ENCODE results near the gene ATP13A5. TPM values are rescaled to one million over a fixed set of nuclear protein-coding genes. Genes with fewer than 3 reads are reported as not detected.

The ATP13A5 gene
- not detected in 2 replicates for total RNA-seq (2021)
- percentile 2 among the genes with signal in this experiment for Bru-seq, nascent RNA
- BruChase-seq, experiment 1, labeled RNA remaining after a 2-hour chase: percentile 1 among the genes with signal in this experiment
- BruChase-seq, experiment 2, labeled RNA remaining after a 6-hour chase: not detected
- long read RNA-seq: 0 reads

DNA sequence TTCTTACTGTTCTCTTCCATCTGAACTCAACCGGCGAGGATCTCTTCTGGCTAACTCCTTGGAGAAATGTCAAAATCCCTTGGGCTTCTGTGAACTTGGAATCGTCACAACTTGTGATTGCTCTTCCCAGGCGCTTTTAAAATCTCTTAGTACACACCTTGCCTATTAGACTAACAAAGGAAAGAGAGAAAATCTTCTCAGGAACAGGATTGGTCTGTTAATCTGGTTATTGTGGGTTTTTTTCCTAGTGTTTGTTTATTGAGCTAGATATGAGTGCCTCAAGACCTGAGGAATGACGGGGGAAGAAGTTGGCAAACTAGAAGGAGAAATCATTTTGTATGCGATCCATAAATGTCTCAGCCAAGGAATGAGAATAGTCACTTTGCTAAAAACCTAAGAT, at the start of gene ATP13A5:
TSS of gene ATP13A5 (minus strand) at position 48 of the 400 bp plus-strand sequence. CDS start at position 20, 28 bp downstream.
- POLR2A ChIA-PET (ENCODE audit: low non-redundant PET): no interaction called here
- intact Hi-C loops (cut with micrococcal nuclease; ENCODE audit: unreplicated experiment): no loop called here
- Histone ChIP-seq H3K27ac (ENCODE audit: low read depth, low read length, poor library complexity, severe bottlenecking) (no peak within 1 kb of the TSS), H3K4me3 (ENCODE audit: low read depth, low read length, poor library complexity, severe bottlenecking) (no peak within 1 kb of the TSS), H3K36me3 (ENCODE audit: insufficient read depth, low read length, poor library complexity, severe bottlenecking) (no peaks in the 10 kb centered on the region), H3K27me3 (replicated peaks; ENCODE audit: insufficient read depth, low read depth, low read length, poor library complexity) (no peaks in the 10 kb centered on the region), H3K4me1 (ENCODE audit: insufficient read depth, low read length, poor library complexity, severe bottlenecking) (no peaks in the 10 kb centered on the region), H3K9me3 (ENCODE audit: low read depth, low read length, poor library complexity, severe bottlenecking) (no peaks in the 10 kb centered on the region)
- no peak for DNase-seq (ENCODE audit: low spot score)
- no TSS peak for BruUV-seq (replicated peaks)
- TF ChIP-seq CTCF (conservative IDR thresholded peaks at IDR 0.05; ENCODE audit: low read depth, low read length) (no peak), EZH2 (IDR thresholded peaks at IDR 0.05; ENCODE audit: borderline replicate concordance, low read depth, low read length, poor library complexity, severe bottlenecking) (no peak)
- CTCF ChIA-PET: no interaction called here

GRCh38 chr3:193418576-193419373, 40.2 kb upstream of the ATP13A5 start:
- Histone ChIP-seq H3K27me3 (replicated peaks; ENCODE audit: insufficient read depth, low read depth, low read length, poor library complexity) (no peaks in the 10 kb centered on the region), H3K9me3 (ENCODE audit: low read depth, low read length, poor library complexity, severe bottlenecking) (peaks cover 20% of the 10 kb centered on the region), H3K36me3 (ENCODE audit: insufficient read depth, low read length, poor library complexity, severe bottlenecking) (no peaks in the 10 kb centered on the region), H3K4me1 (ENCODE audit: insufficient read depth, low read length, poor library complexity, severe bottlenecking) (no peaks in the 10 kb centered on the region), H3K4me3 (ENCODE audit: low read depth, low read length, poor library complexity, severe bottlenecking) (no peak overlapping the region), H3K27ac (ENCODE audit: low read depth, low read length, poor library complexity, severe bottlenecking) (no peak overlapping the region)
- intact Hi-C loops (cut with micrococcal nuclease; ENCODE audit: unreplicated experiment): no loop called here
- no TSS peak for BruUV-seq (replicated peaks)
- TF ChIP-seq EZH2 (IDR thresholded peaks at IDR 0.05; ENCODE audit: borderline replicate concordance, low read depth, low read length, poor library complexity, severe bottlenecking): no peak
- no peak for TF ChIP-seq CTCF (conservative IDR thresholded peaks at IDR 0.05; ENCODE audit: low read depth, low read length)
- DNase-seq (ENCODE audit: low spot score): no peak
- ChIA-PET CTCF (no interaction called here), POLR2A (ENCODE audit: low non-redundant PET) (no interaction called here)

DNA sequence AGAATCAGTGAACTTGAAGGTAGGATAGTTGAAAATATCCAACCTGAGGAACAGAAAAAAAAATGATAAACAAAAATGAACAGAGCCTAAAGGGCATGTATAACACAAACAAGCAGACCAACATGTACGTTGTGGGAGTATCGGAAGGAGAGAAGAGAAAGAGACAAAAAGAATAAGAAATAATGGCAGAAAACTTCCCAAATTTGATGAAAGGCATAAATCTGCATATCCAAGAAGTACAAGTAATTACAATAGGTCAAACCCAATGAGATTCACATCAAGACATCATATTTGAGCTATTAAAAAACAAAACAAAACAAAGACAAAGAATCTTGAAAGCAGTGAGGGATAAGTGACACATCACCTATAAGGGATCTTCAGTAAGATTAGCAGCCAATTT, 38.1 kb upstream of the ATP13A5 start:
- H3K4me1 ChIP-seq (ENCODE audit: insufficient read depth, low read length, poor library complexity, severe bottlenecking): no peaks in the 10 kb centered on the region
- H3K9me3 ChIP-seq (ENCODE audit: low read depth, low read length, poor library complexity, severe bottlenecking): peaks cover 20% of the 10 kb centered on the region
- TF ChIP-seq EZH2 (IDR thresholded peaks at IDR 0.05; ENCODE audit: borderline replicate concordance, low read depth, low read length, poor library complexity, severe bottlenecking): no peak
- TF ChIP-seq CTCF (conservative IDR thresholded peaks at IDR 0.05; ENCODE audit: low read depth, low read length): no peak
- BruUV-seq (replicated peaks): no TSS peak
- H3K27me3 ChIP-seq (replicated peaks; ENCODE audit: insufficient read depth, low read depth, low read length, poor library complexity): no peaks in the 10 kb centered on the region
- POLR2A ChIA-PET (ENCODE audit: low non-redundant PET): no interaction called here
- H3K27ac ChIP-seq (ENCODE audit: low read depth, low read length, poor library complexity, severe bottlenecking): no peak overlapping the region
- H3K36me3 ChIP-seq (ENCODE audit: insufficient read depth, low read length, poor library complexity, severe bottlenecking): no peaks in the 10 kb centered on the region
- H3K4me3 ChIP-seq (ENCODE audit: low read depth, low read length, poor library complexity, severe bottlenecking): no peak overlapping the region
- CTCF ChIA-PET: no interaction called here
- intact Hi-C loops (cut with micrococcal nuclease; ENCODE audit: unreplicated experiment): no loop called here
- no peak for DNase-seq (ENCODE audit: low spot score)
